Stomach (tissue), 9 donors: ENCODE data around the gene EPB41. TPM values are rescaled to one million over a fixed set of nuclear protein-coding genes. Genes with fewer than 3 reads are reported as not detected.
A peak's percentile ranks its signal among the peaks of the same experiment; 100 is the strongest.

Source experiments
- DNase-seq, 2 donors: peaks; one replicate each; pipeline versions ENCODE4 v3.0.0 to v3.0.0-alpha.2; 2013 to 2019
- H3K27ac ChIP-seq, 5 donors: fragments of 200-600 bp in 4 of 5; sonication (generic) in 4 of 5; one replicate each; pipeline ENCODE4 v1.5.1; 2013 to 2019; ENCODE audit warnings: mild to moderate bottlenecking in 1 of 5, moderate library complexity in 1 of 5
- H3K27me3 ChIP-seq, 3 donors: fragments of 200-600 bp; sonication (generic); one replicate each; pipeline ENCODE4 v1.5.1; 2017 to 2019; ENCODE audit warnings: mixed run types in 1 of 3
- H3K36me3 ChIP-seq, 4 donors: fragments of 200-600 bp; sonication (generic); 1 replicate in 3 of 4; 2 replicates in 1 of 4; pipeline ENCODE4 v1.5.1; 2016 to 2019
- H3K4me1 ChIP-seq, 4 donors: fragments of 200-600 bp; sonication (generic); one replicate each; pipeline ENCODE4 v1.5.1; 2016 to 2019
- H3K4me3 ChIP-seq, 4 donors: fragments of 200-600 bp; sonication (generic) in 3 of 4; one replicate each; pipeline ENCODE4 v1.5.1; 2016 to 2019; ENCODE audit warnings: mild to moderate bottlenecking in 1 of 4
- H3K9me3 ChIP-seq, 4 donors: fragments of 200-600 bp; sonication (generic); one replicate each; pipeline ENCODE4 v1.5.1; 2016 to 2019
- CTCF ChIP-seq, 7 experiments: fragments of 450-650 bp in 4 of 7; fragments of 200-600 bp in 3 of 7; sonication (generic) in 3 of 7; IDR thresholded peaks; one replicate each; pipeline ENCODE4 v1.5.1; 2016 to 2019; ENCODE audit warnings: antibody characterized with exemption in 7 of 7, control low read depth in 2 of 7, mild to moderate bottlenecking in 1 of 7
- EP300 ChIP-seq: sonication (generic); formaldehyde crosslinking; IDR thresholded peaks from one replicate; pipeline ENCODE4 v1.6.1; 2017; ENCODE audit warnings: antibody characterized with exemption
- POLR2A ChIP-seq, 4 donors: fragments of 450-650 bp; IDR thresholded peaks; one replicate each; pipeline ENCODE4 v1.6.1; 2016; ENCODE audit warnings: antibody characterized with exemption in 4 of 4, control low read depth in 2 of 4, mild to moderate bottlenecking in 1 of 4, moderate library complexity in 1 of 4
- POLR2AphosphoS5 ChIP-seq, 3 donors: sonication (generic); formaldehyde crosslinking; IDR thresholded peaks; one replicate each; pipeline ENCODE4 v1.6.1; 2016; ENCODE audit warnings: antibody characterized with exemption in 3 of 3
- WGBS, 5 donors: extraction: QIAGEN DNeasy Blood & Tissue Kit in 3 of 5; methylation state at CpG; one replicate each; pipeline versions ENCODE4 v1.1.5 to v1.1.7; 2013 to 2018; 5-methylcytosine and 5-hydroxymethylcytosine counted together
- intact Hi-C: fragments of 100-400 bp; cut with DNase I; formaldehyde crosslinking; loops from one replicate; pipeline ENCODE4 v1.15.1; 2023; ENCODE audit warnings: low total_unique reads
- polyA plus RNA-seq, 3 donors: library from polyadenylated mRNA; stranded (reverse); fragments of 200-250 nt; gene quantifications; one replicate each; pipeline ENCODE4 v1.2.3, GENCODE V29; 2013
- total RNA-seq, 5 donors: library from RNA; depleted of rRNA; stranded (reverse); fragments of >200 nt; gene quantifications; one replicate each; pipeline versions ENCODE4 v1.1.0 to v1.2.3, GENCODE V29; 2014 to 2016
- donor health status: healthy with polysubstance abuse.
- donor health status: Bipolar disorder and iron deficiency.
- donor health status: healthy.

Gene EPB41
- total and polyA plus RNA-seq, 8 donors: 6.4 to 112 (median 48.1) TPM

- DNase-seq: peak; percentile 89 to 96
- peaks cover 30 to 47% (median 41%) of the 10 kb centered on the region in 4 donors for H3K4me1 ChIP-seq
- H3K27me3 ChIP-seq: no peaks in the 10 kb centered on the region
- H3K27ac ChIP-seq: no peak overlapping the region
- WGBS, 5 donors: 28 to 38% (median 32%) methylated on average over 13 of the region's 13 CpGs
- TF ChIP-seq EP300 (no peak), POLR2A (IDR thresholded peaks at IDR 0.05) (no peak), POLR2AphosphoS5 (IDR thresholded peaks at IDR 0.05) (peak in 2 of 3 donors; percentile 21 to 81), CTCF (IDR thresholded peaks at IDR 0.05) (peak in 5 of 7 experiments; percentile 78 to 98 (median 87))
- no peaks in the 10 kb centered on the region for H3K36me3 ChIP-seq
- no peaks in the 10 kb centered on the region for H3K9me3 ChIP-seq
- intact Hi-C loops: loop anchor here (10.0 kb wide), 1 partner anchor 323 kb away; no protein-coding TSS in a partner anchor
- no peak overlapping the region for H3K4me3 ChIP-seq
Measured at GRCh38 chr1:28882009-28882628, 32.2 kb upstream of the EPB41 start.

GRCh38 chr1:28883242-28883616 lies 31.1 kb upstream of the EPB41 start:
- Histone ChIP-seq H3K27me3 (no peaks in the 10 kb centered on the region), H3K9me3 (no peaks in the 10 kb centered on the region), H3K27ac (no peak overlapping the region), H3K4me3 (no peak overlapping the region), H3K36me3 (no peaks in the 10 kb centered on the region), H3K4me1 (peaks cover 37 to 54% (median 50%) of the 10 kb centered on the region in 4 donors)
- no peak for TF ChIP-seq POLR2AphosphoS5 (IDR thresholded peaks at IDR 0.05)
- TF ChIP-seq EP300: no peak
- TF ChIP-seq POLR2A (IDR thresholded peaks at IDR 0.05): no peak
- no peak for TF ChIP-seq CTCF (IDR thresholded peaks at IDR 0.05)
- 89 to 100% (median 94%) methylated on average over 1 of the region's 1 CpG for WGBS, 5 donors
- DNase-seq: no peak
- intact Hi-C loops: loop anchor here (10.0 kb wide), 1 partner anchor 322 kb away; no protein-coding TSS in a partner anchor

GRCh38 chr1:28885472-28885877 lies 28.9 kb upstream of the EPB41 start:
- Histone ChIP-seq H3K27me3 (no peaks in the 10 kb centered on the region), H3K27ac (peak overlapping the region; percentile 31 to 86 (median 81)), H3K9me3 (no peaks in the 10 kb centered on the region), H3K36me3 (no peaks in the 10 kb centered on the region), H3K4me1 (peaks cover 38 to 67% (median 63%) of the 10 kb centered on the region in 4 donors), H3K4me3 (no peak overlapping the region)
- TF ChIP-seq EP300: no peak
- no peak for TF ChIP-seq CTCF (IDR thresholded peaks at IDR 0.05)
- TF ChIP-seq POLR2AphosphoS5 (IDR thresholded peaks at IDR 0.05): no peak
- no peak for TF ChIP-seq POLR2A (IDR thresholded peaks at IDR 0.05)
- DNase-seq: no peak
- intact Hi-C loops: loop anchor here (10.0 kb wide), 1 partner anchor 319 kb away; no protein-coding TSS in a partner anchor
- 71 to 82% (median 80%) methylated on average over 7 of the region's 7 CpGs for WGBS, 5 donors

GRCh38 chr1:28885977-28886730 lies 28.2 kb upstream of the EPB41 start:
- DNase-seq: no peak
- WGBS, 5 donors: 59 to 65% (median 63%) methylated on average over 17 of the region's 17 CpGs
- H3K27ac ChIP-seq: peak overlapping the region in 4 of 5 donors; percentile 78 to 86 (median 83)

More at GRCh38 chr1:28885977-28886730, 28.2 kb upstream of the EPB41 start:
- intact Hi-C loops: loop anchor here (10.0 kb wide), 1 partner anchor 319 kb away; no protein-coding TSS in a partner anchor
- H3K27me3 ChIP-seq: no peaks in the 10 kb centered on the region
- peak overlapping the region; percentile 63 to 96 (median 72) for H3K4me3 ChIP-seq
- H3K36me3 ChIP-seq: no peaks in the 10 kb centered on the region
- TF ChIP-seq EP300: no peak
- no peak for TF ChIP-seq POLR2A (IDR thresholded peaks at IDR 0.05)
- TF ChIP-seq POLR2AphosphoS5 (IDR thresholded peaks at IDR 0.05): no peak
- TF ChIP-seq CTCF (IDR thresholded peaks at IDR 0.05): no peak
- peaks cover 38 to 67% (median 63%) of the 10 kb centered on the region in 4 donors for H3K4me1 ChIP-seq
- no peaks in the 10 kb centered on the region for H3K9me3 ChIP-seq
